Measurements from ENCODE around the gene LTV1.
"Not testable (repeated sequence)": the region's sequence is repeated elsewhere in the genome, so short reads cannot be mapped to it uniquely, and the experiment has no call there.

LTV1 gene, protein sequence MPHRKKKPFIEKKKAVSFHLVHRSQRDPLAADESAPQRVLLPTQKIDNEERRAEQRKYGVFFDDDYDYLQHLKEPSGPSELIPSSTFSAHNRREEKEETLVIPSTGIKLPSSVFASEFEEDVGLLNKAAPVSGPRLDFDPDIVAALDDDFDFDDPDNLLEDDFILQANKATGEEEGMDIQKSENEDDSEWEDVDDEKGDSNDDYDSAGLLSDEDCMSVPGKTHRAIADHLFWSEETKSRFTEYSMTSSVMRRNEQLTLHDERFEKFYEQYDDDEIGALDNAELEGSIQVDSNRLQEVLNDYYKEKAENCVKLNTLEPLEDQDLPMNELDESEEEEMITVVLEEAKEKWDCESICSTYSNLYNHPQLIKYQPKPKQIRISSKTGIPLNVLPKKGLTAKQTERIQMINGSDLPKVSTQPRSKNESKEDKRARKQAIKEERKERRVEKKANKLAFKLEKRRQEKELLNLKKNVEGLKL

DNA sequence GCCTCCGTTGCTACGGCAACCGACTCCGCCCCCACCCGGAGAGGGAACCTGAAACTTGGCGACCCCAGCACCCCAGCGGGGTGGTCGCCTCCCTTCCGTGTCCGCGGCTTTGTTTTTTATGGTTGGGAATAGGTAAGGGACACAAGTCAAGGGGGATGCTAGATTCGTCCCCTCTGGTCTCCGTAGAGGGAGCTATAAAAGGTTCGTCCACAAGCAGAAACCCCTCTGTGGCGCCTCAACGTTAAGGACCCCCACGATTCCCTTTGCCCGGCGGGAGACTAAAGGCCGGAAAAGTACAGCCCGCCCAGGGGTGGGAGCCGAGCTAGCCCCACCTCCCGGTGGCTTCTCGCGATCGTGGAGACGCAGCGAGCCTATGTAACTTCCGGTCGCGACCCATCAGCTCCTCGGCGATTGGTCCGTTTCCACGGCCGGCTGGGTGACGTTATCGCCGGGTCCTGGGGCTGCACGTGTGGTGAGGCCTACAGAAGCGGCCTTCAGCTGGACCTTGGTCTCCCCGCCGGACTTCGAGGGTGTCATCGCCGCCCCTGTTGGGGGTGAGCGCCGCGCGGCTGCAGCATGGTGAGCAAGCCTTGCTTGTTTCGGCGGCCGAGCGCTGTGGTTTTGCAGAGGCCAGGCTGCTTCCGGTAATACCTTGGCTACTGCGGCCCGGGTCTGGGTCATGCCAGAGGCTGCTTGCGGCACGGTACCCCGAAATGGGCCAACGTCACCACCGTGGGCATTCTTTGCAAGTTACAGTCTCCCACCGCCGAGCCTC lies at the start of gene LTV1:
TSS of gene LTV1 (plus strand) at position 437 of the 775 bp plus-strand sequence. CDS start at position 577, 140 bp downstream.
- in situ Hi-C loops (cut with MboI; ENCODE audit: low sequenced_read_pairs) = no loop called here

GRCh38 chr6:143796551-143796950 lies 46.6 kb upstream of the LTV1 start:
- in situ Hi-C loops (cut with MboI; ENCODE audit: low sequenced_read_pairs) = not testable (repeated sequence)

DNA sequence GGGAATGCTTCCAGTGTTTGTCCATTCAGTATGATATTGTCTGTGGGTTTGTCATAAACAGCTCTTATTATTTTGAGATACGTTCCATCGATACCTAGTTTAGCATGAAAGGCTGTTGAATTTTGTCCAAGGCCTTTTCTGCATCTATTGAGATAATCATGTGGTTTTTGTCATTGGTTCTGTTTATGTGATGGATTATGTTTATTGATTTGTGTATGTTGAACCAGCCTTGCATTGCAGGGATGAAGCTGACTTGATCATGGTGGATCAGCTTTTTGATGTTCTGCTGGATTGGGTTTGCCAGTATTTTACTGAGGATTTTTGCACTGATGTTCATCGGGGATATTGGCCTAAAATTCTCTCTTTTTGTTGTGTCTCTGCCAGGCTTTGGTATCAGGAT lies 44.7 kb upstream of the LTV1 start:
- in situ Hi-C loops (cut with MboI; ENCODE audit: low sequenced_read_pairs) = not testable (repeated sequence)

GRCh38 chr6:143802833-143803565 lies 40.1 kb upstream of the LTV1 start:
- in situ Hi-C loops (cut with MboI; ENCODE audit: low sequenced_read_pairs) = no loop called here

- in situ Hi-C loops (cut with MboI; ENCODE audit: low sequenced_read_pairs) = no loop called here
Measured at GRCh38 chr6:143803769-143804568, 39.2 kb upstream of the LTV1 start.

- in situ Hi-C loops (cut with MboI; ENCODE audit: low sequenced_read_pairs) = no loop called here
Measured at GRCh38 chr6:143804835-143805239, 38.3 kb upstream of the LTV1 start.

DNA sequence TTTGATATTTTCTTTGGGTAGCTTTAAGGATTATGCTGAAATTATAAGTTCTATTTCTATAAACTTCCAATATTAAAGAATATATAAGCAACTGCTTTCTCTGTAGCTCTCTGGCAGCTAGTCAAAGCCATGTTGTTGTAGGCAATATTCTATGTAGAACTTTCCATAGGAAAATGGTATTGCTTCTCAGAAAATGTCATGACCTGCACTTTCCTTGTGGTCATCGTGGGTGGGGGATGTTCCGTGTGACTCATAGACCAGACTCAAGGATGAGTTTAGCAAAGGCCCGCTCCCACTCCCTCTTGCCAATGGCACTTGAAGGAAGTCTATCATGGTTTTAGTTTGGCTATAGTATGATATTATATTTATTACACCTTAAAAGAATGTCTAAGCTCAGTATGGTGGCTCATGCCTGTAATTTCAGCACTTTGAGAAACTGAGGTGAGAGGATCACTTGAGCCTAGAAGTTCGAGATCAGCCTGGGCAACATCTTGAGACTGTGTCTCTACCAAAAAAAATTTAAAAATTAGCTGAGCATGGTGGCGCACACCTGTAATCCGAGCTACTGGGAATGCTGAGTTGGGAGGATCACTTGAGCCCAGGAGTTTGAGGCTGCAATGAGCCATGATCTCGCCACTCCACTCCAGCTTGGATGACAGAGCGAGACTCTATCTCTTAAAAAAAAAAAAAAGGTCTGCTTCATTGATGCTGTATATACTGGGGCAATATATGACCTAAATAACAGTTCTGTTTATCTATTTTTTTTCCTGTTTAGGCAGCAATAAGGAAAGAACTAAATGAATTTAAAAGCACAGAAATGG lies 36.6 kb upstream of the LTV1 start:
- in situ Hi-C loops (cut with MboI; ENCODE audit: low sequenced_read_pairs) = no loop called here

GRCh38 chr6:143807103-143807772 lies 35.9 kb upstream of the LTV1 start:
- in situ Hi-C loops (cut with MboI; ENCODE audit: low sequenced_read_pairs) = no loop called here

DNA sequence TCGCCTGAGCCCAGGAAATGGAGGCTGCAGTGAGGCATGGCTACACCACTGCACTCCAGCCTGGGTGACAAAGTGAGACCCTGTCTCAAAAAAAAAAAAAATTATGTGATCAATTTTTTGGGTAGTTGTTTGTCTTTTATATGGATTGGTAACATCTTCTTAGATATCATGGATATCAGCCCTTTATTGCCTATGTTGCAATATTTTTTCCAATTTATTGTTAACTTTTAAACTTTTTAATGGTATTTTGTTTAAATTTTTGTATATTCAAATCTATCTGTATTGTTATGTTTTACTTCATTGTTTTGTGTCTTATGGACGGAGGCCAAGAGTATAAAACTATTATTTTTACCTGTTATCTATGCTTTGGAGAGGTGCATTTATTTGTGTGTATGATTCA lies 32.4 kb upstream of the LTV1 start:
- in situ Hi-C loops (cut with MboI; ENCODE audit: low sequenced_read_pairs) = no loop called here

DNA sequence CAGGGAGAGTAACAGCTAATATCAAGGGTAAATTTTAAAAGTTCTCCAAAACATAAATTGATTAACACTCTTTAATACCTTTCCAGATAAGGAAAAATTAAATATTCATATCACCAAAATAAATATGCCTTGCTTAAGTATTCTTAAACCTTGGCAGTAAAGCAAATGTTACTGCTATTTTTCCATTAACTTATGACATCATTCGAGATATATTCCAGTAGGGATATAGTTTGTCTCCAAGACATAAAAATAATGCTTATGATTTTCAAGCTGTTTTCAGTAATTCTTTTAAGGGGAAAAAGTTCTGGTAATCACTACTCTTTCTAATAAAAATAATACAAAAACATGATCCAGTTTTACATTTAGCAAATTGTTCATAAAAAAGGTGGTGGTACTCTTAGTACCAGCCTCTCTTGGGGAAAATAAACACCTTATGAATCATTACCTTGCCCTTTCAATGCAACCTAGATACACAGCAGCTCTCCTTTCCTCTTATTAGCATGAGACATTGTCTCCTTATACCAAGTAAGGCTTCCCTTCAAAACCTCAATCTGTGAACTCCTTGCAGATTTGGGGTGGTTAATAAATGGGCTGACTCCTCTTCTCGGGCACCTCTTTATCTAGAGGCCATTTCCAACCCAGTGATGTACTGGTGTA lies 31.5 kb upstream of the LTV1 start:
- in situ Hi-C loops (cut with MboI; ENCODE audit: low sequenced_read_pairs) = no loop called here

- in situ Hi-C loops (cut with MboI; ENCODE audit: low sequenced_read_pairs) = no loop called here
Measured at GRCh38 chr6:143817621-143818020, 25.5 kb upstream of the LTV1 start.

DNA sequence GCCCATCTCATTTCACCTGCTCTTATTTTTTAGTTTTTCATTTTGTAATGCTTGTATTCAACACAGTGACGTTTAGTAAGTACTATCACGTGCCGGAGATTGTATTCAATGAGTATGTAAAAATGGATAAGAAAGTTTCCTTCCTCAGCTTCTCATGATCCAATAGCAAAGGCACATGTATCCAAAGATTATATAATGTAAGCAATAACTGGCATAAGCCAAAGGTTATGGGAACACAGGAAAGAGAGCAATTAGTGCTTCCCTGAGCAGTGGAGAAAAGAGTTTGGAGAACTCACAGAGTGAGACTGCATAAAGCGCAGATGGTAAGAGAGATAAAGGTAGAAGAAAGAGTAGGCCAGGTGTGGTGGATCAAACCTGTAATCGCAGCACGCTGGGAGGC lies 21.8 kb upstream of the LTV1 start:
- in situ Hi-C loops (cut with MboI; ENCODE audit: low sequenced_read_pairs) = no loop called here

DNA sequence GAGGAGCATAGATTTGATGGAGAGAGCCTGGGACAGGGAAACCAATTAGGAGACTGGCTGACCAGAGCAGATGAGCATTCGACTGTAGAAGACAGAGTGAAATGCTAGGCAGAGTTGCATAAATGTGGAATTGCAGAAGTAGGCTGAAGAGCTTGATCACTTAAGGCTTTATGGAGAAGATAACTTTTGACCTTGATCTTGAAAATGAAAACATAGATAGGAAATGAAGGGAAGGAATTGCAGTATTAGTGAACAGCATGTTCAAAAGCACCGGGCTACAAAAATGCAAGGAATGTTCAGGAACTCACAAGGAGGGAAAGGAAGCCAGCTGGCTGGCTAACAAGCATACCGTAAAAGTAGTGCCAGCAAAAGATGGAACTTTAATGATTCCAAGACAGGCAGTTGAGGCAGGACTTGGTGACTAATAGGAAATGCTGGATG lies 20.5 kb upstream of the LTV1 start:
- in situ Hi-C loops (cut with MboI; ENCODE audit: low sequenced_read_pairs) = no loop called here

DNA sequence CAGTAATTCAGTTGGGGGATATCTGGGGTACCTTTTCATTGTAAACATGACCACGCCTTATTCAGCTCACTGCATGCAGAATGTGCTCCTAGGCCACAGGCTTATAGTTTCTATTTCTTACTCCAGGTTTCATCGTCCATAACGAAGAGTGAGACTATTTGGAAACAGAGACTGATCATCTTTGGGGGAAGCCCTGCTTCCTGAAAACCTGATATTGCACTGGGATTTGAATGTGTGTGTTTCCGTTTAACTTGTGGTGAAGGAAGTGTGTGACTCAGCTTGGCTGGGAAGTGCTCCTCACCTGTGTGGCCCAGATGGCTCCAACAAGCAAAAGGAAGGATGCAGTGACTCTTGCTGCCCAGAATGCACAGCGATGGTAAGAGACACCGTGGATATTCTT lies 19.6 kb upstream of the LTV1 start:
- in situ Hi-C loops (cut with MboI; ENCODE audit: low sequenced_read_pairs) = no loop called here

- in situ Hi-C loops (cut with MboI; ENCODE audit: low sequenced_read_pairs) = no loop called here
Measured at GRCh38 chr6:143828572-143828971, 14.6 kb upstream of the LTV1 start.

DNA sequence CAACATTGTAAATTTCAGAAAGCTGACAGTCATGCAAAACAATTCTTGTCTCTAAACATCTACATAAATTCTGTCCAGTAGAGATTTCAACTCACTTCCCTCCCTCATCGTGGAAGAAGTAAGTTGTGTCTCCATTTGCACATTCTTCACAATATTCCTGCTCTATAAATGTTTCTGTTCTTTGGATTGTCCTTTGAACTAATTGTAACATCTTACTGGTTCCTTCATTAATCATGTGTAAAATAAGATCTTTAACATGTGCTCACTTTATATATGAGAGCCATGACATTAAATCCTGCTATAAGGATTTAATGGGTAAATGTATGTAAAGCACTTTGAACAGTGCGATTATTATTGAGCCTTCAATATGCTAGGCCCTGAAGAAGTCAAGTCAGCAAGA lies 7.0 kb upstream of the LTV1 start:
- in situ Hi-C loops (cut with MboI; ENCODE audit: low sequenced_read_pairs) = no loop called here

- in situ Hi-C loops (cut with MboI; ENCODE audit: low sequenced_read_pairs) = no loop called here
Measured at GRCh38 chr6:143838395-143838794, 4.7 kb upstream of the LTV1 start.

DNA sequence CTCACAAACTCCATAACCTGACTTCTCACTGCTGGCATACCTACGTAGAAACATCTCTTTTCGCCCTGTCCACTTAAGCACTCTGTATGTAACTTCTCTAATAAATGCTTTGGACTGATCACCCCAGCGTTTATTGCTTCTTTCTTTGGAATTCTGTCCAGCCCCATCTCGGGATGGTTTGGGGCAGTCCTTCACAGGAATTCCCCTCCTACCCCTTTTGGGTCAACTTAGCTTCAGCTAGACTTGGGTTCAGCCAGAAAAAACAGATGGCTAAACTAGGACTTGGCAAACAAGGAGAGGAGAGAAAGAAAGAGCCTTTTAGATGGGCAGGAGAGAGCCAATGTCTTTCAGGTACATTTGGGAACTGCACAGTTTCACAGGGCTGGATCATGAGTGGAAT lies 3.9 kb upstream of the LTV1 start:
- in situ Hi-C loops (cut with MboI; ENCODE audit: low sequenced_read_pairs) = no loop called here

Data from hTERT RPE-1 (cell line).